GM15510 (cell line): ENCODE results near the gene UBA6.

Source experiments
- POLR2A ChIP-seq: IDR thresholded peaks from 3 replicates; pipeline ENCODE4 v1.6.1; 2011; ENCODE audit warnings: borderline replicate concordance; ENCODE audit not compliant: insufficient read length; ENCODE audit errors: extremely low read depth

The UBA6 gene

GRCh38 chr4:67700738-67701516, at the start of gene UBA6:
TSS of gene UBA6 (minus strand) at chr4:67701155. CDS start at chr4:67701119, 36 bp downstream.
- peak; percentile 75 for TF ChIP-seq POLR2A

- no peak for TF ChIP-seq POLR2A
Measured at GRCh38 chr4:67750691-67751090, 49.7 kb upstream of the UBA6 start.

GRCh38 chr4:67749286-67749685, 48.3 kb upstream of the UBA6 start:
- TF ChIP-seq POLR2A = no peak

- TF ChIP-seq POLR2A = no peak
Measured at GRCh38 chr4:67746797-67747495, 46.0 kb upstream of the UBA6 start.

- TF ChIP-seq POLR2A = no peak
Measured at GRCh38 chr4:67744561-67745283, 43.8 kb upstream of the UBA6 start.

- TF ChIP-seq POLR2A = no peak
Measured at GRCh38 chr4:67743194-67743593, 42.2 kb upstream of the UBA6 start.

GRCh38 chr4:67736262-67736661, 35.3 kb upstream of the UBA6 start:
- no peak for TF ChIP-seq POLR2A

- TF ChIP-seq POLR2A = no peak
Measured at GRCh38 chr4:67735325-67735724, 34.4 kb upstream of the UBA6 start.

GRCh38 chr4:67727124-67727850, 26.3 kb upstream of the UBA6 start:
- no peak for TF ChIP-seq POLR2A

GRCh38 chr4:67725981-67726380, 25.0 kb upstream of the UBA6 start:
- no peak for TF ChIP-seq POLR2A

- no peak for TF ChIP-seq POLR2A
Measured at GRCh38 chr4:67725132-67725531, 24.2 kb upstream of the UBA6 start.

- TF ChIP-seq POLR2A = no peak
Measured at GRCh38 chr4:67723949-67724348, 23.0 kb upstream of the UBA6 start.

- no peak for TF ChIP-seq POLR2A
Measured at GRCh38 chr4:67723341-67723740, 22.4 kb upstream of the UBA6 start.

- no peak for TF ChIP-seq POLR2A
Measured at GRCh38 chr4:67721770-67722597, 21.0 kb upstream of the UBA6 start.
